ENCODE measurements around the gene CBLL1. TPM values are rescaled to one million over a fixed set of nuclear protein-coding genes. Genes with fewer than 3 reads are reported as not detected.

Gene CBLL1
- total and polyA plus RNA-seq, 10 of the 15 experiments (the other 5 are each of a cell fraction or from before 2014, with no cell fraction given) = 7.2 to 40.1 (median 23.4) TPM

- H3K27me3 ChIP-seq (replicated peaks in 1 of 2; ENCODE audit: control insufficient read depth in 2 of 2, insufficient read depth in 2 of 2, low read length in 1 of 2) = peaks cover 2% of the 10 kb centered on the region in 2 experiments; a peak in 3 of 4 replicates
- ChIA-PET POLR2A (no interaction called here), SMC1A (ENCODE audit: uncharacterized antibody, unreplicated experiment) (interaction anchor here (0.5 to 1.5 kb wide), 4 partner anchors 9 to 99 kb away, joined by 3 to 4 read pairs (median 4); no protein-coding TSS in a partner anchor), CTCF (no interaction called here), RAD21 (ENCODE audit: unreplicated experiment) (no interaction called here)
- H3K27ac ChIP-seq (ENCODE audit: control insufficient read depth, insufficient read depth) = no peak overlapping the region
- no peak for ATAC-seq
- no peaks in the 10 kb centered on the region for H3K4me1 ChIP-seq (ENCODE audit: control insufficient read depth, insufficient read depth, low read length)
- no peak for DNase-seq (ENCODE audit: low read depth, low spot score)
- no peaks in the 10 kb centered on the region for H3K79me2 ChIP-seq (ENCODE audit: control insufficient read depth, insufficient read depth, low read length)
- H3K36me3 ChIP-seq (ENCODE audit: control insufficient read depth in 2 of 2, insufficient read depth in 2 of 2, low read length in 1 of 2) = no peaks in the 10 kb centered on the region
- no peak overlapping the region for H3K4me3 ChIP-seq
- no peaks in the 10 kb centered on the region for H3K9me3 ChIP-seq (replicated peaks; ENCODE audit: control insufficient read depth, insufficient read depth, low read length)
- no peak for FAIRE-seq
- in situ Hi-C loops (cut with MboI) (no loop called here), intact Hi-C loops (cut with micrococcal nuclease; ENCODE audit: unreplicated experiment) (no loop called here)
- H3K9ac ChIP-seq (ENCODE audit: control insufficient read depth, insufficient read depth, low read length) = no peak overlapping the region
- H2AFZ ChIP-seq (ENCODE audit: control insufficient read depth, low read depth, low read length) = no peak overlapping the region
- TF ChIP-seq SP1 (IDR thresholded peaks at IDR 0.05; ENCODE audit: low read depth, low read length) (no peak), SMARCA5 (IDR thresholded peaks at IDR 0.05) (no peak), GABPA (IDR thresholded peaks at IDR 0.05; ENCODE audit: low read depth) (no peak), JUND (IDR thresholded peaks at IDR 0.05; ENCODE audit: low read depth, low read length) (no peak), E2F4 (IDR thresholded peaks at IDR 0.05; ENCODE audit: low read depth, low read length) (no peak), KAT2A (conservative IDR thresholded peaks at IDR 0.05; ENCODE audit: control insufficient read depth, low read depth, low read length) (no peak), ATF2 (IDR thresholded peaks at IDR 0.05; ENCODE audit: low read length) (no peak), MAX (IDR thresholded peaks at IDR 0.05; ENCODE audit: low read depth, low read length) (no peak)
- no peak overlapping the region for H3K4me2 ChIP-seq (ENCODE audit: control insufficient read depth, insufficient read depth)
- BruUV-seq (replicated peaks) = no TSS peak
- H4K20me1 ChIP-seq (ENCODE audit: control insufficient read depth, insufficient read depth) = no peaks in the 10 kb centered on the region
These were observed 40.7 kb upstream of the CBLL1 start for GRCh38 chr7:107703219-107703618.
